A673 (cell line): ENCODE results near the gene SLC25A38. TPM values are rescaled to one million over a fixed set of nuclear protein-coding genes. Genes with fewer than 3 reads are reported as not detected.

Source experiments
- BruUV-seq: library from RNA; stranded (reverse); fragments of 400-500 nt; replicated peaks from 2 replicates; lab custom pipeline; 2021; lab: Mats Ljungman, UMichigan
- CTCF ChIA-PET: fragments of 300-600 bp; sonication (Branson Sonifier 250); formaldehyde crosslinking; loops from one replicate; lab custom pipeline; 2022; ENCODE audit warnings: antibody characterized with exemption; lab: Charles Lee
- POLR2A ChIA-PET: fragments of 300-600 bp; sonication (Branson Sonifier 250); formaldehyde crosslinking; loops from one replicate; lab custom pipeline; 2022; ENCODE audit warnings: antibody characterized with exemption; ENCODE audit not compliant: low non-redundant PET; lab: Charles Lee
- DNase-seq: peaks from one replicate; pipeline ENCODE4 v3.0.0-alpha.2; 2015; ENCODE audit warnings: low spot score
- H3K27ac ChIP-seq: fragments of 200-600 bp; sonication (generic); 2 replicates; pipeline ENCODE4 v1.5.1; 2016; ENCODE audit warnings: mixed run types, low read depth, mild to moderate bottlenecking, mixed read lengths, antibody characterized with exemption, low read length; ENCODE audit not compliant: poor library complexity, severe bottlenecking
- H3K27me3 ChIP-seq: fragments of 200-600 bp; sonication (generic); replicated peaks from 2 replicates; pipeline ENCODE4 v1.6.1; 2017; ENCODE audit warnings: mixed run types, low read depth, mild to moderate bottlenecking, mixed read lengths, antibody characterized with exemption, low read length; ENCODE audit not compliant: insufficient read depth, poor library complexity
- H3K36me3 ChIP-seq: fragments of 200-600 bp; sonication (generic); 2 replicates; pipeline ENCODE4 v1.6.1; 2016; ENCODE audit warnings: mixed run types, mild to moderate bottlenecking, mixed read lengths, antibody characterized with exemption, low read length; ENCODE audit not compliant: insufficient read depth, poor library complexity, severe bottlenecking
- H3K4me1 ChIP-seq: fragments of 200-600 bp; sonication (generic); 2 replicates; pipeline ENCODE4 v1.6.1; 2017; ENCODE audit warnings: mixed run types, mild to moderate bottlenecking, mixed read lengths, antibody characterized with exemption, low read length; ENCODE audit not compliant: insufficient read depth, poor library complexity, severe bottlenecking
- H3K4me3 ChIP-seq: fragments of 200-600 bp; sonication (generic); 2 replicates; pipeline ENCODE4 v1.5.1; 2016; ENCODE audit warnings: low read depth, mixed run types, mild to moderate bottlenecking, mixed read lengths, low read length; ENCODE audit not compliant: poor library complexity, severe bottlenecking
- H3K9me3 ChIP-seq: fragments of 200-600 bp; sonication (generic); 2 replicates; pipeline ENCODE4 v1.6.1; 2016; ENCODE audit warnings: mixed run types, low read depth, mild to moderate bottlenecking, mixed read lengths, antibody characterized with exemption, low read length; ENCODE audit not compliant: poor library complexity, severe bottlenecking
- EZH2 ChIP-seq: fragments of 200-600 bp; sonication (generic); IDR thresholded peaks from 2 replicates; pipeline ENCODE4 v1.6.1; 2017; ENCODE audit warnings: borderline replicate concordance, low read depth, mild to moderate bottlenecking, mixed read lengths, antibody characterized with exemption, low read length; ENCODE audit not compliant: poor library complexity, severe bottlenecking
- intact Hi-C: fragments of 100-400 bp; cut with micrococcal nuclease; formaldehyde crosslinking; loops from one replicate; pipeline ENCODE4 v1.10.0; 2022; ENCODE audit not compliant: unreplicated experiment
- total RNA-seq: library from RNA; stranded (reverse); gene quantifications from 2 replicates; pipeline ENCODE4 v1.2.3, GENCODE V29; 2021
- TF ChIP-seq, protein P1 (sequence below): fragments of 300-800, 200-600 bp; sonication (generic); conservative IDR thresholded peaks from 2 replicates; pipeline ENCODE4 v1.5.1; 2017; ENCODE audit warnings: low read depth, mild to moderate bottlenecking, antibody characterized with exemption, low read length, moderate library complexity, mixed read lengths

The SLC25A38 gene
- total RNA-seq, 1 experiment from 2014 or later = 13.7 TPM

DNA sequence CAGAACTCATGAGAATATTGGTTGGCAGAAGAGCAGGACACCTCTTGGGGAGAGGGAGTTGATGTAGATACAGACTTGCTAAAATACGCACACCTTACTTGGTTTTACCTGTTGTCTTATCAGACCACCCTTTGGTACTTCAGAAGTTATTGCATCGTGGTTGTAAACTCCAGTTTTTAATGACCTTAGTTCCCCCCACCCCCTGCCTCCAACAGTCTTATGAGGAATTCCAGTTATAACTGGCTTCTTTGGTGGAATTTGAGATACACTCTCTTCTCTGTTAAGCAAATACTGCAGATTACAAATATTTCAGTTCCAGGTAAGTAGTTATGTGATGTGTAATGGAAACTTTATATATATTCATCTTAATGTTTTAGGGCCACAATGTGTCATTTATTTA lies 5.0 kb downstream of the SLC25A38 start:
- TF ChIP-seq EZH2 = no peak
- TF ChIP-seq, protein P1, sequence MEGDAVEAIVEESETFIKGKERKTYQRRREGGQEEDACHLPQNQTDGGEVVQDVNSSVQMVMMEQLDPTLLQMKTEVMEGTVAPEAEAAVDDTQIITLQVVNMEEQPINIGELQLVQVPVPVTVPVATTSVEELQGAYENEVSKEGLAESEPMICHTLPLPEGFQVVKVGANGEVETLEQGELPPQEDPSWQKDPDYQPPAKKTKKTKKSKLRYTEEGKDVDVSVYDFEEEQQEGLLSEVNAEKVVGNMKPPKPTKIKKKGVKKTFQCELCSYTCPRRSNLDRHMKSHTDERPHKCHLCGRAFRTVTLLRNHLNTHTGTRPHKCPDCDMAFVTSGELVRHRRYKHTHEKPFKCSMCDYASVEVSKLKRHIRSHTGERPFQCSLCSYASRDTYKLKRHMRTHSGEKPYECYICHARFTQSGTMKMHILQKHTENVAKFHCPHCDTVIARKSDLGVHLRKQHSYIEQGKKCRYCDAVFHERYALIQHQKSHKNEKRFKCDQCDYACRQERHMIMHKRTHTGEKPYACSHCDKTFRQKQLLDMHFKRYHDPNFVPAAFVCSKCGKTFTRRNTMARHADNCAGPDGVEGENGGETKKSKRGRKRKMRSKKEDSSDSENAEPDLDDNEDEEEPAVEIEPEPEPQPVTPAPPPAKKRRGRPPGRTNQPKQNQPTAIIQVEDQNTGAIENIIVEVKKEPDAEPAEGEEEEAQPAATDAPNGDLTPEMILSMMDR = no peak
- ChIA-PET POLR2A (no interaction called here), CTCF (no interaction called here)
- BruUV-seq = no TSS peak
- no peak for DNase-seq
- H3K4me3 ChIP-seq = no peak overlapping the region
- no peaks in the 10 kb centered on the region for H3K4me1 ChIP-seq
- no peak overlapping the region for H3K27ac ChIP-seq
- H3K36me3 ChIP-seq = peaks cover 4% of the 10 kb centered on the region
- no peaks in the 10 kb centered on the region for H3K27me3 ChIP-seq
- intact Hi-C loops = no loop called here
- H3K9me3 ChIP-seq = no peaks in the 10 kb centered on the region

DNA sequence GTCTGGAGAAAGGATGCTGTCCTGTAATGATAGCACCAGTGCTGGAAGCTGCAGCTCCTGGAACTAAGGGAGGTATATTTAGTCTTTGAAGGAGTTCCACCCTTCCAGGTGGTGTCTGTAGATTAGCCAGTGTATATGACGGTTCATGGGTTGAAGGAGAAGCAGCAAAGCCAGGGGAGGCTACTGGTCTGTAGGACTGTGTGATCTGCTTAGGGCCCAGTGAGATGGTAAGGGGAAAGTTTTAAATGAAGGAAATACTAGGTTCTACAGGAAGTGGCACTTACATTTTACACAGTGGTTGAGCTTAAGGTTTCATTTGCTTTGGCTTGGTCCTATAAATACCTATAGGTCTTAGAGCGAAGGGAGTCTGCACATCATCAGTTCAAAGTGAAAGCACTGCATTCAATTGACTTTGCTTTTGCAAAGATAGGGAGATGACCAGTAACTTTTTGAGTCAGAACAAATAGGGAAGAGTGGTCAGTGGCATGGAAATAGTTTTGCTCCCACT lies 5.6 kb downstream of the SLC25A38 start:
- H3K4me3 ChIP-seq = no peak overlapping the region
- TF ChIP-seq, protein P1 = no peak
- TF ChIP-seq EZH2 = no peak
- H3K4me1 ChIP-seq = no peaks in the 10 kb centered on the region
- POLR2A ChIA-PET = no interaction called here
- H3K36me3 ChIP-seq = peaks cover 4% of the 10 kb centered on the region
- CTCF ChIA-PET = no interaction called here
- intact Hi-C loops = no loop called here
- DNase-seq = no peak
- H3K27ac ChIP-seq = no peak overlapping the region
- no peaks in the 10 kb centered on the region for H3K27me3 ChIP-seq
- BruUV-seq = no TSS peak
- no peaks in the 10 kb centered on the region for H3K9me3 ChIP-seq

DNA sequence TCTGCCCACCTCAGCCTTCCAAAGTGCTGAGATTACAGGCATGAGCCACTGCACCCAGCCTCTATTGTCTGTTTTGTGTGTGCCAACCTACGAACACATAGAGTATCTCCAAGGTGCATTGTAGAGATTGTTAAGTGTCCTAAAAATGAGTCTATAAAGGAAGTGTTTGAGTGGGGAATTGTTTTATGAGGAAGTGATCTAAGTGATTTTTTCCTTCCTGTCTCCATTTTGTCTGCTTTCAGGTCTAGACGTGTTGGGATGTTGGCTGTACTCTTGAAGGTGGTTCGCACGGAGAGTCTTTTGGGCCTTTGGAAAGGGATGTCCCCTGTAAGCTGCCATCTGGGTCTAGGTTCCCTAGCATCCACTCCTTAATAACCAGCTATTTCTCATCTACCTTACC lies 7.0 kb downstream of the SLC25A38 start:
- H3K27ac ChIP-seq = no peak overlapping the region
- H3K36me3 ChIP-seq = peaks cover 4% of the 10 kb centered on the region
- H3K4me3 ChIP-seq = no peak overlapping the region
- no peaks in the 10 kb centered on the region for H3K4me1 ChIP-seq
- H3K9me3 ChIP-seq = no peaks in the 10 kb centered on the region
- no TSS peak for BruUV-seq
- TF ChIP-seq, protein P1 = no peak
- no peak for TF ChIP-seq EZH2
- no peaks in the 10 kb centered on the region for H3K27me3 ChIP-seq
- intact Hi-C loops = no loop called here
- ChIA-PET CTCF (no interaction called here), POLR2A (no interaction called here)
- no peak for DNase-seq
